Activated T-cell treated with anti-CD3 and anti-CD28 coated beads, Interleukin-2, amount 50 U/mL, for 1 hour (primary cell): ENCODE data around the gene CFAP57.

Experiments
- DNase-seq: peaks from one replicate; pipeline ENCODE4 v3.0.0-alpha.2; 2020

CFAP57 gene

GRCh38 chr1:43256675-43257570 lies 84.8 kb downstream of the CFAP57 start:
- DNase-seq = no peak

GRCh38 chr1:43258370-43258769 lies 86.2 kb downstream of the CFAP57 start:
- DNase-seq = no peak

- DNase-seq = no peak
Measured at GRCh38 chr1:43265431-43265830, 93.3 kb downstream of the CFAP57 start.

- no peak for DNase-seq
Measured at GRCh38 chr1:43266881-43267280, 94.8 kb downstream of the CFAP57 start.

GRCh38 chr1:43267291-43267805 lies 95.2 kb downstream of the CFAP57 start:
- no peak for DNase-seq

- no peak for DNase-seq
Measured at GRCh38 chr1:43267818-43268425, 95.8 kb downstream of the CFAP57 start.

GRCh38 chr1:43269627-43270375 lies 97.7 kb downstream of the CFAP57 start, which contains the start of gene TMEM125:
Gene TMEM125 (plus strand): TSS chr1:43269983. CDS start chr1:43272723, 2,740 bp downstream.
- no peak for DNase-seq

GRCh38 chr1:43270421-43271095 lies 98.4 kb downstream of the CFAP57 start:
- DNase-seq = no peak

- no peak for DNase-seq
Measured at GRCh38 chr1:43271186-43272118, 99.3 kb downstream of the CFAP57 start.

GRCh38 chr1:43272161-43272560 lies 100.0 kb downstream of the CFAP57 start:
- DNase-seq = no peak

- DNase-seq = no peak
Measured at GRCh38 chr1:43272576-43273571, 100.7 kb downstream of the CFAP57 start.

- DNase-seq = no peak
Measured at GRCh38 chr1:43273708-43274107, 101.6 kb downstream of the CFAP57 start.

- no peak for DNase-seq
Measured at GRCh38 chr1:43274125-43274803, 102.1 kb downstream of the CFAP57 start.

GRCh38 chr1:43274804-43275180 lies 102.7 kb downstream of the CFAP57 start:
- no peak for DNase-seq

GRCh38 chr1:43275826-43276620 lies 103.9 kb downstream of the CFAP57 start:
- no peak for DNase-seq

GRCh38 chr1:43276673-43277072 lies 104.5 kb downstream of the CFAP57 start:
- no peak for DNase-seq

- DNase-seq = no peak
Measured at GRCh38 chr1:43277116-43277876, 105.2 kb downstream of the CFAP57 start.

- DNase-seq = no peak
Measured at GRCh38 chr1:43279161-43279560, 107.0 kb downstream of the CFAP57 start.
